Ovary (tissue), 9 donors: Measurements from ENCODE around the gene NAV2. TPM values are rescaled to one million over a fixed set of nuclear protein-coding genes. Genes with fewer than 3 reads are reported as not detected.
"Not testable (repeated sequence)": the region's sequence is repeated elsewhere in the genome, so short reads cannot be mapped to it uniquely, and the experiment has no call there.

Source experiments
- DNase-seq, 5 donors: peaks; one replicate each; pipeline ENCODE4 v3.0.0-alpha.2; 2019 to 2020
- H3K27ac ChIP-seq, 2 donors: fragments of 200-600 bp; one replicate each; pipeline versions ENCODE4 v1.5.1 to v1.8.0; 2019 to 2022
- H3K27me3 ChIP-seq: fragments of 200-600 bp; one replicate; pipeline ENCODE4 v1.8.0; 2022
- H3K36me3 ChIP-seq: fragments of 200-600 bp; sonication (generic); one replicate; pipeline ENCODE4 v1.5.1; 2019
- H3K4me1 ChIP-seq: one replicate; pipeline ENCODE4 v1.8.1; 2013; ENCODE audit warnings: mild to moderate bottlenecking, moderate library complexity; ENCODE audit not compliant: insufficient read depth
- H3K4me3 ChIP-seq: fragments of 200-600 bp; sonication (generic); one replicate; pipeline ENCODE4 v1.5.1; 2017
- H3K9me3 ChIP-seq, 2 donors: fragments of 200-600 bp in 1 of 2; sonication (generic) in 1 of 2; one replicate each; pipeline versions ENCODE4 v1.5.1 to v1.8.1; 2013 to 2019; ENCODE audit warnings: mild to moderate bottlenecking in 1 of 2, moderate library complexity in 1 of 2
- EP300 ChIP-seq: sonication (generic); formaldehyde crosslinking; IDR thresholded peaks from one replicate; pipeline ENCODE4 v1.6.1; 2017; ENCODE audit warnings: antibody characterized with exemption
- POLR2A ChIP-seq: fragments of 450-650 bp; IDR thresholded peaks from one replicate; pipeline ENCODE4 v1.6.1; 2017; ENCODE audit warnings: antibody characterized with exemption, mild to moderate bottlenecking, moderate library complexity
- WGBS, 3 donors: extraction: QIAGEN DNeasy Blood & Tissue Kit in 1 of 3; methylation state at CpG; one replicate each; pipeline versions ENCODE4 v1.1.5 to v1.1.7; 2013 to 2017; 5-methylcytosine and 5-hydroxymethylcytosine counted together
- intact Hi-C, 4 donors: fragments of 100-400 bp; cut with DNase I; formaldehyde crosslinking; loops; one replicate each; pipeline versions ENCODE4 v1.11.0 to v1.15.1; 2022 to 2023
- polyA plus RNA-seq, 2 donors: library from polyadenylated mRNA; stranded (reverse); fragments of 200-250 nt in 1 of 2; fragments of 350-450 nt in 1 of 2; fragmentation: Illumina TruSeq in 1 of 2; extraction: RNeasy Lipid Tissue Mini Kit (QIAGEN cat#74804) in 1 of 2; gene quantifications; one replicate each; pipeline ENCODE4 v1.2.3, GENCODE V29; 2013 to 2014
- total RNA-seq, 7 donors: library from RNA; depleted of rRNA in 2 of 7; stranded (reverse); fragments of >200 nt in 2 of 7; fragmentation: NEBNext Ultra II Directional in 3 of 7; extraction: Animal tissue kit (Norgen Biotek cat#: 25700) in 3 of 7; gene quantifications; one replicate each; pipeline versions ENCODE4 v1.1.0 to v1.2.4, GENCODE V29; 2016 to 2023
- TF ChIP-seq, protein P1 (sequence below), 3 donors: fragments of 450-650 bp in 2 of 3; fragments of 200-600 bp in 1 of 3; IDR thresholded peaks; one replicate each; pipeline versions ENCODE4 v1.5.1 to v1.8.0; 2016 to 2022; ENCODE audit warnings: antibody characterized with exemption in 3 of 3, mild to moderate bottlenecking in 1 of 3
- donor health status: DM: no; HTN: no; CAD: no; lungs with moderate emphysema.
- donor health status: DM: no; HTN: no; CAD: no.
- donor health status: Bipolar disorder and iron deficiency.
- donor health status: DM: yes; HTN: yes; CAD: no.
- donor health status: DM: no; HTN: no; CAD: no.
- donor health status: DM: yes; HTN: yes; CAD: no.

The NAV2 gene
- total and polyA plus RNA-seq, 9 donors = 2.9 to 14.1 (median 7.8) TPM

GRCh38 chr11:19924311-19924710 lies 211.7 kb downstream of the NAV2 start:
- no peaks in the 10 kb centered on the region for H3K36me3 ChIP-seq
- no peaks in the 10 kb centered on the region for H3K9me3 ChIP-seq
- no peak overlapping the region for H3K27ac ChIP-seq
- 41 to 53% (median 43%) methylated on average over 1 of the region's 1 CpG for WGBS, 3 donors
- no peaks in the 10 kb centered on the region for H3K27me3 ChIP-seq
- H3K4me1 ChIP-seq = peaks cover 10% of the 10 kb centered on the region
- no peak for DNase-seq
- TF ChIP-seq EP300 (no peak), POLR2A (no peak)
- TF ChIP-seq, protein P1, sequence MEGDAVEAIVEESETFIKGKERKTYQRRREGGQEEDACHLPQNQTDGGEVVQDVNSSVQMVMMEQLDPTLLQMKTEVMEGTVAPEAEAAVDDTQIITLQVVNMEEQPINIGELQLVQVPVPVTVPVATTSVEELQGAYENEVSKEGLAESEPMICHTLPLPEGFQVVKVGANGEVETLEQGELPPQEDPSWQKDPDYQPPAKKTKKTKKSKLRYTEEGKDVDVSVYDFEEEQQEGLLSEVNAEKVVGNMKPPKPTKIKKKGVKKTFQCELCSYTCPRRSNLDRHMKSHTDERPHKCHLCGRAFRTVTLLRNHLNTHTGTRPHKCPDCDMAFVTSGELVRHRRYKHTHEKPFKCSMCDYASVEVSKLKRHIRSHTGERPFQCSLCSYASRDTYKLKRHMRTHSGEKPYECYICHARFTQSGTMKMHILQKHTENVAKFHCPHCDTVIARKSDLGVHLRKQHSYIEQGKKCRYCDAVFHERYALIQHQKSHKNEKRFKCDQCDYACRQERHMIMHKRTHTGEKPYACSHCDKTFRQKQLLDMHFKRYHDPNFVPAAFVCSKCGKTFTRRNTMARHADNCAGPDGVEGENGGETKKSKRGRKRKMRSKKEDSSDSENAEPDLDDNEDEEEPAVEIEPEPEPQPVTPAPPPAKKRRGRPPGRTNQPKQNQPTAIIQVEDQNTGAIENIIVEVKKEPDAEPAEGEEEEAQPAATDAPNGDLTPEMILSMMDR (IDR thresholded peaks at IDR 0.05) = no peak
- intact Hi-C loops = no loop called here
- no peak overlapping the region for H3K4me3 ChIP-seq

DNA sequence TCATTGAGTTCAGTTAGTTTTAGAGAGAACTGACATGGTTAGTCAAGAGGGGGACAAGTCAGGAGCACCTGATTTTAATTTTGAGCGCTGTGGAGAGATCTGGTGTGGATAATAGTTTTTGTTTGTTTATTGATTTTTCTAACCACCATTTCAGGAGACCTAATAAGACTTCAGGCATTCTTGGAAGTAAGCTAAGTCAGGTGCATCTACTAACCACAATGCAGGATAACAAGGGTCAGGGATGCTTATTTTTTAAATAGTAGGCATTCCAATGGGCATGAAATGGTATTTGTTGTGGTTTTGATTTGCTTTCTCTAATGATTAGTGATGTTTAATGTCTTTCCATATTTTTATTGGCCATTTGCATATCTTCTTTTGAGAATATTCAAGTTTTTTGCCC lies 212.1 kb downstream of the NAV2 start:
- H3K27ac ChIP-seq = no peak overlapping the region
- H3K4me1 ChIP-seq = peaks cover 9% of the 10 kb centered on the region
- H3K9me3 ChIP-seq = no peaks in the 10 kb centered on the region
- intact Hi-C loops = no loop called here
- H3K36me3 ChIP-seq = no peaks in the 10 kb centered on the region
- no peak for DNase-seq
- WGBS, 3 donors = 56 to 98% (median 59%) methylated on average over 1 of the region's 1 CpG
- no peaks in the 10 kb centered on the region for H3K27me3 ChIP-seq
- H3K4me3 ChIP-seq = no peak overlapping the region
- TF ChIP-seq EP300 (no peak), POLR2A (no peak)
- TF ChIP-seq, protein P1 (IDR thresholded peaks at IDR 0.05) = no peak

- H3K9me3 ChIP-seq, H3K27me3 ChIP-seq, H3K4me3 ChIP-seq, DNase-seq, H3K36me3 ChIP-seq: not testable (repeated sequence)
- WGBS, 3 donors = 33 to 54% (median 37%) methylated on average over 2 of the region's 2 CpGs
- intact Hi-C loops = loop anchor here in 1 of 4 donors (2.0 kb wide), 1 partner anchor 67 kb away; no protein-coding TSS in a partner anchor
- Histone ChIP-seq H3K27ac (peak overlapping the region in 1 of 2 donors; percentile 46), H3K4me1 (peaks cover 13% of the 10 kb centered on the region)
Measured at GRCh38 chr11:19927403-19927802, 214.8 kb downstream of the NAV2 start.

DNA sequence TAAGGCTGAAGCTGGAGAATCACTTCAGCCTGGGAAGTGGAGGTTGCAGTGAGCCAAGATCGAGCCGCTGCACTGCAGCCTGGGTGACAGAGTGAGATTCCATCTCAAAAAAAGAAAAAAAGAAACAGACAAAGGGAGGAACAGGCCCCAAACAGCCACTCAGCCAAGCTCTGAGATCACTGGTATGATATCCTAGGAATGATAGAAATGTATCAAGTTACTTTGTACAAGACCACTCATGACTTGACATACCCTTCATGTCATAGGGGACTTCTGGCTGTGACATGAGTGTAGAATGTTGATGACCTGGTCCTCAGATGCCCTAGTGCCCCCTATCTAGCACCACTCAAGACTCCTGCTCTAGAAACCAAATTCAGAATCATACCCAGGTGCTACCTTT lies 216.5 kb downstream of the NAV2 start:
- H3K36me3 ChIP-seq = no peaks in the 10 kb centered on the region
- peaks cover 24% of the 10 kb centered on the region for H3K4me1 ChIP-seq
- H3K9me3 ChIP-seq = no peaks in the 10 kb centered on the region
- no peaks in the 10 kb centered on the region for H3K27me3 ChIP-seq
- no peak overlapping the region for H3K4me3 ChIP-seq
- H3K27ac ChIP-seq = no peak overlapping the region
- TF ChIP-seq EP300 = no peak
- TF ChIP-seq POLR2A = no peak
- TF ChIP-seq, protein P1 (IDR thresholded peaks at IDR 0.05) = no peak
- DNase-seq = no peak
- intact Hi-C loops = no loop called here
- 78 to 91% (median 87%) methylated on average over 2 of the region's 2 CpGs for WGBS, 3 donors

DNA sequence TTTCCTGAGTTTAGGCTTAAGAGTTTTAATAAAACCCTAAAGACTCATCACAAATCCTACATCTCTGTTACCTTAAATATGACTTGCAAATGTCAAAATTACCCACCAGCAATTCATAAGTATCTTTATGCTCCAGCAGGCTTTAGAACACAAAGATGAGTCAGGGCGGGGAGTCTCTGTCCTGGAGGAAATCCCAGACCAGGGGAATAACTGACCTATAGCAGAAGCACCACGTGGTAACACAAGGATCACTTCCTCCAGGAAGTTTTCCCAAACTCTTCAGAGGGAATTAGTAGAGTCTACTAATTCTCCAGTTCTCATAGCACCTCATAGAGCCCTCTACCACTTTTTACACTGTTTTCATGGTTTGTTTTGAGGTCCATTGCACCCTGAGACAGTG lies 217.0 kb downstream of the NAV2 start:
- TF ChIP-seq, protein P1 (IDR thresholded peaks at IDR 0.05) = no peak
- no peak for TF ChIP-seq POLR2A
- TF ChIP-seq EP300 = no peak
- WGBS, 3 donors = 64 to 77% (median 69%) methylated on average over 2 of the region's 2 CpGs
- intact Hi-C loops = no loop called here
- Histone ChIP-seq H3K4me1 (peaks cover 25% of the 10 kb centered on the region), H3K36me3 (no peaks in the 10 kb centered on the region), H3K9me3 (no peaks in the 10 kb centered on the region), H3K27ac (no peak overlapping the region), H3K4me3 (no peak overlapping the region), H3K27me3 (no peaks in the 10 kb centered on the region)
- DNase-seq = no peak
